HuH-7.5 (cell line): ENCODE results near the gene TMC2.

Source experiments
- DNase-seq: peaks from one replicate; pipeline ENCODE4 v3.0.0; 2011; ENCODE audit warnings: low spot score

TMC2 gene

DNA sequence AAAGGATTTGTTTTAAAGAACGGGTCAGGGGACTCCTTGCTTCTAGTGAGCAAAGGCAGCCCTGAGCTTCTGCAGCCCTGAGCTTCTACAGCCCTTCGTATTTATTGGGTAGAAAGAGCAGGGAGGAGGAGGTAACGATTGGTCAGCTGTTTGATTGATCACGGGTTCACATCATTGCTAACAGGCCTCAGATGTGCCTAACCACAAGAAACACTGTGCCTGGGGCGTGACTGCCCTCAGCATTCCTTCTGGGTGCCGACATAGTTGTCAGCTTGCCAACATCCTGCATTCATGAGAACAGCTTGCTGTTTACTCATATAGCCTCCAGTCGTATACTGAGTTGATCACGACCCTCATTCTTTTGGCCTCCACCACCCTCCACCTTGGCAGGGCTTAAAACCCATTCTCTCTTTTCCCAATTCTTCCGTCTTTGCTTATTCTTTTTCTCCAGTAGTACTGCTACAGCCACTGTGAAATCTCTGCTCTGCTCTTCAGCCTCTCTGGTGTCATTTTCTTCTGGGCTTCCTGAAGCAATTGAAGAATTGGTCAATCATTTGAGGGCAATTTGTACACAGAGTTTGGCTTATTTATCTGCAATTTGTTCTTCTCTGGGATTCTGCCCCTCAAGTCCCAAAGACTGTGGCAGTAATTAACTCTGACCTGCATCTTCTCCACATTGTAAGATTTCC, 90.6 kb downstream of the TMC2 start:
- no peak for DNase-seq

DNA sequence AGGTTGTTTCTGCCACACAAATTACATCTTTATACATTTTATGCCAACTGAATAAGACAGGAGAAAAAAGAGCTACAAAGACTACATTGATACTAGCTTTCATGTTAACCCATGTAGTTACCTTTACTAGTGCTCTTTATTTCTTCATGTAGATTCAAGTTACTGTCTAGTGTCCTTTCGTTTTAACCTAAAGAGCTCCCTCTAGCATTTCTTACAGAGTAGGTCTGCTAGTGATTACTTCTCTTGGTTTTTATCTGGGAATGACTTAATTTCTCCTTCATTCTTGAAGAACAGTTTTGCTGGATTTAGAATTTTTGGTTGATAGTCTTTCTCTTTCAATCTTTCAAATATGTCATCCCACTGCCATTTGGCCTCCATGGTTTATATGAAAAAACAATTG, 94.9 kb downstream of the TMC2 start:
- no peak for DNase-seq

DNA sequence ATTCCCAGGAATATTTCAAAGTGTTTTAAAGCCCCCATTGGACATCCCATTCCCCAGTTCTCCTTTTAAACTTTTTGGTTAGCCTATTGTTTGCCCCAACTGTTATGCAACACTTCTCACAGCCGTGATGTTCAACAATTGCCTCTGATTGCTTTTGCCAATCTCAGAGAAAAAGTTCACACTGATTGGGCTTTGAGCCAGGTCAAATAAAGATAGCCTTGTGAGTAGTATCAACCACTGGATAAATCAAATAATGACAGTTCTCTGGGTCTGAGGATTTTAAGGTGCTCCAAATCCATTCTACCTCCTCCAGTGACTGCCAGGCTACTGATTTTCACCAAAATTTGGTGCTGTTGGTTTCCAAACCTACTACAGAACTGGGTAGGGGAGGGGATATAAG, 97.0 kb downstream of the TMC2 start:
- DNase-seq: no peak

DNA sequence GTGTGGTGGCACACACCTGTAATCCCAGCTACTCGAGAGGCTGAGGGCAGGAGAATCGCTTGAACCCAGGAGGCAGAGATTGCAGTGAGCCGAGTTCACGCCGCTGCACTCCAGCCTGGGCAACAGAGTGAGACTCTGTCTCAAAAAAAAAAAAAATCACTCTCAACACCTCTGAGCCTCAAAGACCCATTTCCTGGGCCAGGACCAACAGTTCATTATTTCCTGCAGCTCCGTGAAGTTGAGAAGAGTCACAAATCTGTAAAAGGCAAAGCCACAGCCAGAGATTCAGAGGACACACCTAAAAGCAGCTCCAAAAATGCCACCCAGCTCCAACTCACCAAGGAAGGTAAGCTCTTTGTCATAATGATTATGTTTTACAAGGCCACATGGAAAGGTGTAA, 100.9 kb downstream of the TMC2 start:
- DNase-seq: no peak

DNA sequence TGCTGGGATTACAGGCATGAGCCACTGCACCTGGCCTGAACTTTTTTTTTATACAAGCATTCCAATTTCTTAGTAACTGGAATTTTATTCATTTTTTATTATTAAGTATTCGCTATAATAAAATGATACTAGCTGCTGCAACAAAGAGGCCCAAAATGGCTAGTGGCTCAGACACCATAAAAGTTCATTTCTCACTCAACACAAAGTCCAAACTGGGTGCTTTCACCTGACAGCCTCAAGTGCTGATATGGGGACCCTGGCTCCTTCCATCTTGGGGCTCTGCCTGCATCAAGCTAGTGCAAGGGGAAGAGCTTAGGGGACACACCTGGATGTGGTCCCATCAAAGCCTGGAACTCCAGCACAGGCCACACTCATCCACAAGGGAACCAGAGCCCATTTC, 103.9 kb downstream of the TMC2 start:
- DNase-seq: no peak

DNA sequence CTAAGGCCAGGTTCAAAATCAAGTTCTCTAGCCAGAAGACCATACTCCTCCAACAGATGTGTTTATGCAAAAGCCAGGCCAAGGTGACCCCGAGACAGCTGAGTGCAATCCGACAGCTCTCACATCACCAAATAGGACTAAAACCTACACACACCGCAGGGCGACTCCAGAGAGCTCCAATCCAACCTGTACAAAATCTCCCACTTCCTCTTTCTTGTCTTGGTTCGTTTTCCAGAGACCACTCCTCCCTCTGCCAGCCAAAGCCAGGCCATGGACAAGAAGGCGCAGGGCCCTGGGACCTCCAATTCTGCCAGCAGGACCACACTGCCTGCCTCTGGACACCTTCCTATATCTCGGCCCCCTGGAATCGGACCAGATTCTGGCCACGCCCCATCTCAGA, 104.5 kb downstream of the TMC2 start:
- DNase-seq: no peak

DNA sequence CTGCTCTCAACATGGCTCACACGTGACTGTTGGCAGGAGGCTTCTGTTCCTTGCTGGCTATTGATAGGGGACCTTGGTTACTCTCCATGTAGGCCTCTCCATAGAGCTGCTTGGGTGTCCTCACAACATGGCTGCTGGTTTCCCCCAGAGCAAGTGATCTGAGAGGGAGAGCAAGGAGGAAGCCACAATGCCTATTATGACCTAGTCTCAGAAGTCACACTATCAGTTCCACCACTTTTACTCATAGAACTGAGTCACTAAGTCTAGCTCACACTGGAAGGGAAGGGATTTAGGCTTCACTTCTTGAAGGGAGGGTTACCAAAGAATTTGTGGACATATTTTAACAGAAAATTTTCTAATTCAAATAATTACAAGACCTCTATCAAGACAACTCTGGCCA, 107.3 kb downstream of the TMC2 start:
- no peak for DNase-seq

DNA sequence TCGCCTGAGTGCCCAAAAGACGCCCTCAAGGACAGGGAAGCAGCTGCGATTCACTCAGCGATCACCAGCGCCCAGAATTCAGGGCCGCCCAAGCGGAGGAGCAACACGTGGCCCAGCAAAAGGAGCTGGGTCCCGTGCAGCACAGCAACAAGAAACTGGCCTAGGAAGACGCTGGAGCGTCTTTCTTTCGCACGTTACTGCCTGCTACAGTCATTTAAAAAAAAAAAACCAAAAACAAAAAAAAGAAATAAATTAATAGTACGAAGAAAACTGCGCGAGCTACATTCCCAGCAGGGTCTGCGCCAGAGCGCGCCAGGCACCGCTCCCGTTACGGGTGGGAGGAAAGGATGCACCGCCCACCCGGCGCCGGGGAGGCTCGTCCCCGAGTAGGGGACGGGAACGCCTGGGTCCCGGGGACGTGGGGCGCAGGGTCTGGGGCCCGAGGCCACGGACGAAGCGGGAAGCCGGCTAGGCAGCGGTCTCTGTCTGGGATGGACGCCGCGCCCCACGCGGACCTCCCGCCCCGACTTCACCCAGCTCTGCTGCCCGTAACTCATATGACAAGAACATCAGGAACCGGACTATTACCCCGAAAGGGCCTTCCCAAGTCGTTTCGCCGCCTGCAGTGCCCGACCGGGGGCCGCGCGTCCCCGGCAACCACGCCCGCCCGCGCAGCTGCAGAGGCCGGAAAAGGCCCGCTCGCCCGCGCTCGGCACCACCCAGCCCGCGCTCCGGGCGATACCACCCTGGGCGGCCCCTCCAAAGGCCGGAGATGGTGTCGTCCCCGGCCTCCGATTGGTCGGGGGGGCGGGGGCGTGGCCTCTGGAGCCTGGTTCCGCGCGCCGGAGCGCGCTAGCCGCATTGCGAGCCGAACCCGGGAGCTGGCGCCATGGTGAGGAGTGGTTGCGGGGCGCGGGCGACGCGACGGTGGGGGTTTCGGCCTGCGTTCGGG, 115.7 kb downstream of the TMC2 start, which contains the start of gene NOP56:
Gene NOP56, plus strand, starts transcription at position 861 of the 952 bp plus-strand sequence. Its CDS starts 29 bp downstream, at position 890.
- DNase-seq: peak; percentile 92

DNA sequence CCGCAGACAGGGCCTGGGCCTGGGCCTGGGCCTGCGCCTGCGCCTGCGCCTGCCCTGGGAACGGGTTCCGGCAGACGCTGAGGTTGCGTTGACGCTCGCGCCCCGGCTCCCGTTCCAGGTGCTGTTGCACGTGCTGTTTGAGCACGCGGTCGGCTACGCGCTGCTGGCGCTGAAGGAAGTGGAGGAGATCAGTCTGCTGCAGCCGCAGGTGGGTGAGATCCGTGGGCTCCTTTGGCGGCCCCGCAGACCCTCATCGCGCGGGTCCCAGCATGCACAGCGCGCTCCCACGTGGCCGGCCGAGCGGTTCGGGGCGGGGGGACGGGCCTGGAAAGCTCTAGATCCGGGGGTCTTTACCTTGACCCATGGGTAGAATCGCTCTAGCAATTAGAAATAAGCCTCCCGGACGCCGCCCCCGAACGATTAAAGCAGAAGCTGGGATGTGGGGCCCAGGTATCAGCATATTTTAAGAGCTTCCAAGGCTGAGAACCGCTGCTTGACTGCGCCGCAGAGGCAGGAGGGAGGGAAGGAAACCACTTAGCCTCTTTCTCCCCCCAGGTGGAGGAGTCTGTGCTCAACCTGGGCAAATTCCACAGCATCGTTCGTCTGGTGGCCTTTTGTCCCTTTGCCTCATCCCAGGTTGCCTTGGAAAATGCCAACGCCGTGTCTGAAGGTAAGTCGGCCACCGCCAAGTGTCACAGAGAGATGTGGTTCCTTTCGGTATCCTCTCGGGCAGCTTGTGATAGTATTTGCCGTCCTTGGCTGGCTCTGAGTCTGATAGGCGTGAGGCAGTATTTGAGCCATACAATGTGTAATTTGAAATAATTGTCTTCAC, 116.6 kb downstream of the TMC2 start:
- DNase-seq: no peak

DNA sequence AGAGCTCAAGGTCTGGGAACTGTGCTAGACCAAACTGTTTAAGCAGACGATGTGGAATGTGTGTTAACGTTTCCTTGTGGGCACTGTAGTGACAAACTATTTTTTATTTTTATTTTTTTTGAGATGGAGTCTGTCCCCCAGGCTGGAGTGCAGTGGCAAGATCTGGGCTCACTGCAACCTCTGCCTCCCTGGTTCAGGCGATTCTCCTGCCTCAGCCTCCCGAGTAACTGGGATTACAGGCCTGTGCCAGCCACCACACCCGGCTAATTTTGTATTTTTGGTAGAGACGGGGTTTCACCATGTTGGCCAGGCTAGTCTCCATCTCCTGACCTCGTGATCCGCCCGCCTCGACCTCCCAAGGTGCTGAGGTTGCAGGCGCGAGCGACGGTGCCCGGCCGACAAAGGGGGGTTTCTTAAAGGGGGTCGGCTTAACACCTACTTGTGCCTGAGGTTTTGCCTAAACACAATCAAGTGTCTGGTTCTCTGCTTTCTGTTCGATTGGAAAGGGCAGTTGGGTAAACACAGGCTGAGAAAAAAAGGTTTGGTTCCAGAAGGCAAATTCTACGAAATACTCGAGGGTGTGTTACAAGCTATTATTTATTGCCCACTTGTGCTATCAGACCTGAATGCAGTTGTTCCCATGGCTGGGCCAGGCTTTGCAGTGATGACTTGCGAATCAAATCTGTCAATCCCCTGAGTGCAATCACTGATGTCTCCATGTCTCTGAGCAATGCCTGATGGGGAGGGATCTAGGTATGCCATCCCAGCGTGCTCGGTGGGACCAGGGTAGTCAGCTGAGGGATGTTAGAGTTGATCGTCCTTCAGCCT, 117.4 kb downstream of the TMC2 start:
- DNase-seq: no peak

DNA sequence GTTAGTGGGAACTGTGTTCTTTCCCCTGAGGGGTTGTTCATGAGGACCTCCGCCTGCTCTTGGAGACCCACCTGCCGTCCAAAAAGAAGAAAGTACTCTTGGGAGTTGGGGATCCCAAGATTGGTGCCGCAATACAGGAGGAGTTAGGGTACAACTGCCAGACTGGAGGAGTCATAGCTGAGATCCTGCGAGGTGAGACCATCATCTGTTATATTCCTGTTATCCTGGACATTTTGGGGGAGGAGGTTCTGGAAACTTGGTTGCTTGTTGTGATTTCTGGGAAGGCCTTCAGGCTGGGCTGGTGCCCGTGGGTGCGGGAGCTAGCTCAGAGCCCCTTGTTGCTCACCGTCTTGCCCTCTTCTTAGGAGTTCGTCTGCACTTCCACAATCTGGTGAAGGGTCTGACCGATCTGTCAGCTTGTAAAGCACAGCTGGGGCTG, 118.0 kb downstream of the TMC2 start:
- no peak for DNase-seq

DNA sequence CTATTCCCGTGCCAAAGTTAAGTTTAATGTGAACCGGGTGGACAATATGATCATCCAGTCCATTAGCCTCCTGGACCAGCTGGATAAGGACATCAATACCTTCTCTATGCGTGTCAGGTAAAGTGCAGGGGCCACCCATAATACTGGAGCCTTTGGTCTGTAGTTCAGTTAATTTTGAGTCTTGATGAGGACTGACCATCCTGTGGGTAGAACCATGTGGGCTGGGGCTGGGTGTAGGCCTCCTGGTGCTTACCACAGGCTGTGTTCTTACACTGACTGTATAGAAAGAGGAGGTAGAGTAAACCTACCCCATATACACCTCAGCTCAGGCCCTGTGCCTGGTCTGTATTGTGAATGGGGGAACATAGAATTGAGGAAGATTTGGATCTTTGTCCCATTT, 118.5 kb downstream of the TMC2 start:
- no peak for DNase-seq

DNA sequence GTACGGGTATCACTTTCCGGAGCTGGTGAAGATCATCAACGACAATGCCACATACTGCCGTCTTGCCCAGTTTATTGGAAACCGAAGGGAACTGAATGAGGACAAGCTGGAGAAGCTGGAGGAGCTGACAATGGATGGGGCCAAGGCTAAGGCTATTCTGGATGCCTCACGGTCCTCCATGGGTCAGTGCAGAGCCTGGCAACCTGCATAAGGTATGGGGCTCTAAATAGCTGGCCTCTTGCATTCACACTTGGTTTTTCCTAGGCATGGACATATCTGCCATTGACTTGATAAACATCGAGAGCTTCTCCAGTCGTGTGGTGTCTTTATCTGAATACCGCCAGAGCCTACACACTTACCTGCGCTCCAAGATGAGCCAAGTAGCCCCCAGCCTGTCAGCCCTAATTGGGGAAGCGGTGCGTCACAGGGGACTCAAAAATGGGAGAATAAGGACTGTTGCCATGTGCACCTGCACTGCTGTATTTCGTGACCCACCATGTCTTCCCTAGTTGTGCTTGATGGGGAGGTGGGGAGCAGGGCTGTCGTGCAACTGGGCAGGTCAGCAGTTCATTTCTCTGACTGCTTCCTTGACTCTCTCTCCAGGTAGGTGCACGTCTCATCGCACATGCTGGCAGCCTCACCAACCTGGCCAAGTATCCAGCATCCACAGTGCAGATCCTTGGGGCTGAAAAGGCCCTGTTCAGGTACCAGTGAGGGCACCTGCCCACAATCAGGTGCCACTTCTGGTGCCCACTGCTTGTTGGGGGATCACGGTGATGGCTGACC, 119.2 kb downstream of the TMC2 start:
- no peak for DNase-seq

DNA sequence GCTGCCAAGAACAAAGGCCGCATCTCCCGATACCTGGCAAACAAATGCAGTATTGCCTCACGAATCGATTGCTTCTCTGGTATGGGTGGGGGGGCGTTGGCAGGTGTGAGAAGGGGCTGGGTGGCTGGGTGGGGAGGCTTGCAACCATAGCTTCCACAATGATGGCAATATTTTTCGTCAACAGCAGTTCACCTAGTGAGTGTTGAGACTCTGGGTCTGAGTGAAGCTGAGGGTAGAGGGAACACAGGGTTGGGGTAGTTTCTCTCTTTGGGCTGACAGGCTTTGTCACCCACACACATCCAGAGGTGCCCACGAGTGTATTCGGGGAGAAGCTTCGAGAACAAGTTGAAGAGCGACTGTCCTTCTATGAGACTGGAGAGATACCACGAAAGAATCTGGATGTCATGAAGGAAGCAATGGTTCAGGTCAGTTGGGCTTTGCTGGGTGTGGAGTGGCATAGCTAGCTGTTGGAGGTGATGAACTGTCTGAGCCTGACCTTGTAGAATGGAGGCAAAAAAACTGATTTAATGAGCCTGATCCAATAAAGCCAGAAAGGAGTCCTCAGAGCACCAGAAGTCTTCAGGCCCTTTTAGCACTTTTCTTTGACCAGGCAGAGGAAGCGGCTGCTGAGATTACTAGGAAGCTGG, 120.2 kb downstream of the TMC2 start:
- DNase-seq: no peak

DNA sequence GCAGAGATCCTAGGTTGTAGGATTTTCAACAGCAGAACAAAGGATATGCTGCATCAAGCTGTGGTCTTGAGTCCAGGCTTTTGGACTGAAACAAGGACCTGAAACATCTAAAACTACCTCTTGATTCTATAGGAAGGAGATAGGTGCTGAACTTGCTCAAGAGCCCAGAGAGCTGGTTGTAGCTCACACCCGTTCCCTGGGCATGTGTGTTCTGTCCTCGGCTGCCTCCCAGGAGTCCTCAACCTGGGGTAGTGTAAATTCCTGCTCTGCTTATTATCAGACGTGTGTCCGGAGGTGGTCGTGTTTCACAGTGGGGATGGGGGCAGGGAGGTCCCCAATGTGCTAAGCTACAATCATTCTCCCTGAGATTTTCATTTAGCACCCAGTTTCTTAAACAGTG, 120.9 kb downstream of the TMC2 start:
- no peak for DNase-seq

DNA sequence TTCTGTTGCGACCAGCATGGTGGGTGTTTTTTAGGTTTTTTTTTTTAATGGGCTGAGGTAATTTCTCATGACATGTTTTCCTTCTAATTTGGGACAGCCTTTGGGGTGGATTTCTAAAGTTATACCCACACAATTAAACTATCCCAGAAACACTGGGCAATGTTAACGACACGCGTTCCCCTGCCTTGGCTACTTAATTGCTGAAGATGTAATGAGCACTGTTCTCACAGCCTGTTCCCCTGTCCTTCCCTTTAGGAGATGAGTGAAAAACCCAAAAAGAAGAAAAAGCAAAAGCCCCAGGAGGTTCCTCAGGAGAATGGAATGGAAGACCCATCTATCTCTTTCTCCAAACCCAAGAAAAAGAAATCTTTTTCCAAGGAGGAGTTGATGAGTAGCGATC, 121.3 kb downstream of the TMC2 start:
- DNase-seq: no peak

DNA sequence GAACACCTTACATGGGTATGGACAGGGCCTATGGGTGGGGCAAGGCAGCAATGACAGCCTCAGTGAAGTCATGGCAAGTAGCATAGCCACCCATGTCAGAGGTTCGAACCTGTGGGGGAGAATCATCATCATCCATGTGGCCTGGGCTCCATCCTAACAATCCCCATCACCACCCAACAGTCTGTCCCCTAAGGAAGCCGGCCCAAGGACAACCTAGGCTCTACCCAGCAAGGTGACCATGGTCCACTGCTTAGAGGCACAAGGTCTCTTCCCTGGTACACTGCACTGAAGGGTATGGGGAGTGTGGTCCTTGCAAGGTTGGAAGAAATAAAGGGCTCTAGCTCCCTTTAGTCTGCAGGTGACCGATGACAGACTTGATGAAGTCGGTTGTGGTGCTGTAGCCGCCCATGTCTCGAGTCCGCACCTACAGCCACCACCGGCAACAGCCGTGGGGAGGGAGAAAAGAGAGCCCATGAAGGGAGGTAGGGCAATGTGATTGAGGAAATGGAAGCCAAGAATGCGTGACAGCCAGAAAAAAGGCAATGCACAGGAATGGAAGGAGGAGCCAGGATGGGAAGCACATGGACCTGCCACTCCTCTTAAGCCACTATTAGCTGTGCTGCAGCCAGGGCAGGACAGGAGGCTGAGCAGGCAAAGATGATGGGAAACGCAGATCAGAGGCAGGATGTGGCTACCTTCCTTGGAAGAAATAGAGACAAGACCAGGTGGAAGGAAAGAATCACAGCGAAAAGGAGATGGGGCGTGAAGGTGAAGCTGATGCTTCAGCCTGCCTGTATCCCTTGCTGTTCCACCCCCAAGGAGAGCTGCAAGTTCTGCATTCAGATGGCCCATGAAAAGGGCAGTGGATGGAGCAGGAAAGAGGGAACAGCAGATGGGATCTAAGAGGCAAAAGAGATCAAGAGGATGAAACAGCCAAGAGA, 122.3 kb downstream of the TMC2 start:
- no peak for DNase-seq

DNA sequence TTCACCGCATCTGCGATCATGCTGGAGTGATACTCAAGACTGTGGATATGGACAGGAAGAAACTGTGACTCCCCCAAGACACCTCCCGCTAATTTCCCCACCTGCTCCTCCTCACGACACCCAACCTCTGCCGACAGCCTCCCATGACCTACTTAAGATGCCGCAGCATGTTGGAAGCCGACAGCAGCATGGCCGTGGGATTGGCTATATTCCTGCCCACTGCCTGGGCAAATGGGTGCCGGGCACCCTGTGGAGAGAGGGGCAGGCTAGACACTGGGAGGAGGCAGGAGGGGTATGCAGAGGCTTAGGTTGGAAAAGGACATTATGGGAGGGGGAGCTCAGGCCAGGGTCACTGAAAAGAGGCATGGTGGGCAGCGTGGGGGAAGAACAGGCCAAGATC, 123.2 kb downstream of the TMC2 start:
- DNase-seq: no peak

DNA sequence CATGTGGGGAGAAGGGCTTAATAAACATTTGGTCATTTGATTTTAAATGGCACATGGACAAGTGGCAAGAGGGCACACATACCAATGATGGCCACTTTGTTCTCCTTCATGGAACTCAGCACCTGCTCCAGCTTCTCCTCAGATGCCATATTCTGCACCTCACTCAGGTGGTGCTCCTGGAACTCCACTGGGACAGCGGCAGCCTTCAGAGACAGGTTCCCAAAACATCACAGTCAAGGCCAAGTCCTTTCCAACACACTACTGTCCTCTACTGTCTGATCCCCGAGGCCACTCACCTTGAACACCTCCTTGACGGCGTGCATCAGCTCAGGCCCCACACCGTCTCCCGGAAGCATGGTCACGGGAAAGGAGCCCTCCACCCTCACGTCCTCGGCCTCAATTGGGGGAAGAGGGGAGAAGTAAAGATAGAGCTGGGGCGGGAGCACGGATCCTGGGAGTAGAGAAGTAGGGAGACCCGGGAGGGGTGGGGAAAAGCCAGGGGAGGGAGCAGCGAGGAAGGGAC, 127.1 kb downstream of the TMC2 start:
- no peak for DNase-seq
